MCF 10A (cell line): ENCODE data around the gene CLEC3B. TPM values are rescaled to one million over a fixed set of nuclear protein-coding genes. Genes with fewer than 3 reads are reported as not detected.
"Not testable (repeated sequence)": the region's sequence is repeated elsewhere in the genome, so short reads cannot be mapped to it uniquely, and the experiment has no call there.

Source experiments
- BruUV-seq: library from RNA; stranded (reverse); fragments of 400-500 nt; replicated peaks from 2 replicates; lab custom pipeline; 2021; lab: Mats Ljungman, UMichigan
- CTCF ChIA-PET: fragments of 300-600 bp; sonication (Branson Sonifier 250); formaldehyde crosslinking; extraction: SDS; loops from one replicate; lab custom pipeline; 2021; ENCODE audit warnings: antibody characterized with exemption, inconsistent platforms; lab: Yijun Ruan, JAX
- POLR2A ChIA-PET: fragments of 300-600, 350-650 bp; sonication (Branson Sonifier 250); formaldehyde crosslinking; extraction: SDS; loops from one replicate; lab custom pipeline; 2020; ENCODE audit warnings: antibody characterized with exemption, inconsistent platforms; lab: Yijun Ruan, JAX
- DNase-seq: peaks from one replicate; pipeline ENCODE4 v3.0.0-alpha.2; 2018; ENCODE audit not compliant: unreplicated experiment
- H3K27ac Mint-ChIP-seq: one replicate; pipeline ENCODE4 v1.8.0; 2022; ENCODE audit warnings: mild to moderate bottlenecking, low read depth, mixed read lengths; ENCODE audit not compliant: unreplicated experiment
- H3K27me3 Mint-ChIP-seq: one replicate; pipeline ENCODE4 v1.8.0; 2022; ENCODE audit warnings: mixed read lengths; ENCODE audit not compliant: insufficient read depth, unreplicated experiment
- H3K36me3 Mint-ChIP-seq: one replicate; pipeline ENCODE4 v1.8.0; 2022; ENCODE audit warnings: mild to moderate bottlenecking, moderate library complexity, mixed read lengths; ENCODE audit not compliant: insufficient read depth, unreplicated experiment
- H3K4me1 Mint-ChIP-seq: one replicate; pipeline ENCODE4 v1.8.0; 2022; ENCODE audit warnings: mixed read lengths; ENCODE audit not compliant: insufficient read depth, unreplicated experiment
- H3K4me3 Mint-ChIP-seq: one replicate; pipeline ENCODE4 v1.8.0; 2022; ENCODE audit warnings: mild to moderate bottlenecking, moderate library complexity, mixed read lengths; ENCODE audit not compliant: unreplicated experiment
- H3K9me3 Mint-ChIP-seq: one replicate; pipeline ENCODE4 v1.8.0; 2022; ENCODE audit warnings: mixed read lengths; ENCODE audit not compliant: unreplicated experiment
- intact Hi-C: fragments of 100-400 bp; cut with micrococcal nuclease; formaldehyde crosslinking; loops from 2 replicates; pipeline ENCODE4 v1.14.1; 2022
- total RNA-seq: library from RNA; stranded (reverse); gene quantifications from 2 replicates; pipeline ENCODE4 v1.2.3, GENCODE V29; 2022
- TF ChIP-seq, protein P1 (sequence below): fragments of 200-600 bp; IDR thresholded peaks from one replicate; pipeline ENCODE4 v1.8.0; 2022; ENCODE audit warnings: antibody characterized with exemption, mild to moderate bottlenecking; ENCODE audit not compliant: unreplicated experiment

The CLEC3B gene
- total RNA-seq, 1 experiment from 2014 or later = not detected

DNA sequence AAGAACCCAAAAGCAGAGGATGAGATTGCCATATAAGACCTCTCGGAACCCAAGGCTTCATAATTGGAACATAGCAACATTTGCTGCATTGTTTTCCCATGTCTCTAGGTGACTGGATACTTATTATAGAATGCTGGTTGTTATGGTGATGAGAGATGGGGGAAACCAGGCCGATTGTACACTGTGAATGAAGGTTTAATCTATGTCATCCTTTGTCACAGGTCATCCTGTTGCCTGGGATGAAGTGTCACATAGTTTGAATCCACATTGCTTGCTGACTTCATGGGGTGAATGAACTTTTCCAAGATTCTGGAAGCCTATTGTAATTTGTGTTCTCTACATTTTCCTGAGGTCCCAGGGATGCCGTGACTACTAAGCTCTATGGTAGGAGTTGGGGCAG lies 41.8 kb downstream of the CLEC3B start:
- BruUV-seq = no TSS peak
- Mint-ChIP-seq H3K27ac (no peak overlapping the region), H3K36me3 (no peaks in the 10 kb centered on the region), H3K4me1 (peaks cover 10% of the 10 kb centered on the region), H3K27me3 (no peaks in the 10 kb centered on the region), H3K4me3 (no peak overlapping the region), H3K9me3 (no peaks in the 10 kb centered on the region)
- POLR2A ChIA-PET = no interaction called here
- CTCF ChIA-PET = interaction anchor here (0.6 kb wide), 1 partner anchor 143 kb away, joined by 4 read pairs; no protein-coding TSS in a partner anchor
- intact Hi-C loops = no loop called here
- TF ChIP-seq, protein P1, sequence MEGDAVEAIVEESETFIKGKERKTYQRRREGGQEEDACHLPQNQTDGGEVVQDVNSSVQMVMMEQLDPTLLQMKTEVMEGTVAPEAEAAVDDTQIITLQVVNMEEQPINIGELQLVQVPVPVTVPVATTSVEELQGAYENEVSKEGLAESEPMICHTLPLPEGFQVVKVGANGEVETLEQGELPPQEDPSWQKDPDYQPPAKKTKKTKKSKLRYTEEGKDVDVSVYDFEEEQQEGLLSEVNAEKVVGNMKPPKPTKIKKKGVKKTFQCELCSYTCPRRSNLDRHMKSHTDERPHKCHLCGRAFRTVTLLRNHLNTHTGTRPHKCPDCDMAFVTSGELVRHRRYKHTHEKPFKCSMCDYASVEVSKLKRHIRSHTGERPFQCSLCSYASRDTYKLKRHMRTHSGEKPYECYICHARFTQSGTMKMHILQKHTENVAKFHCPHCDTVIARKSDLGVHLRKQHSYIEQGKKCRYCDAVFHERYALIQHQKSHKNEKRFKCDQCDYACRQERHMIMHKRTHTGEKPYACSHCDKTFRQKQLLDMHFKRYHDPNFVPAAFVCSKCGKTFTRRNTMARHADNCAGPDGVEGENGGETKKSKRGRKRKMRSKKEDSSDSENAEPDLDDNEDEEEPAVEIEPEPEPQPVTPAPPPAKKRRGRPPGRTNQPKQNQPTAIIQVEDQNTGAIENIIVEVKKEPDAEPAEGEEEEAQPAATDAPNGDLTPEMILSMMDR = no peak
- DNase-seq = no peak

DNA sequence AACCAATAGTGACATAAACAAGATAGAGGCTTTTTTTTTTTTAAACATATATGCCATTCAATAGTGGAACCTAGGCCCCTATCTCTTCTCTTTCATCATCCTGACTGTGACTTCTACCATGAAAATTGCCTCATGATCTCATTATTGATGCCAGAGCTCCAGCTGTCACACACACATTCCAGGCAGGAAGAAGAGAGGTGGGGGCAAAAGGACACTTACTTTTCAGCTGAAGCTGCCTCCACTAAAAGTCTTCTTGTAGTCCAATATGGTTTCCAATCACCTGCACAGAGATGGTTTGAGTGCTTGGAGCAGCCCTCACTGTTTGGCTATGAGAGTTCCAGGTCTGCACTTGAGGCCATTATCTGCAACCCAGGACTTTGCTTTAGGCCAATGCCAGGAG lies 45.0 kb downstream of the CLEC3B start:
- no peak for DNase-seq
- Mint-ChIP-seq H3K27me3 (no peaks in the 10 kb centered on the region), H3K27ac (no peak overlapping the region), H3K4me1 (no peaks in the 10 kb centered on the region), H3K4me3 (no peak overlapping the region), H3K36me3 (no peaks in the 10 kb centered on the region), H3K9me3 (peaks cover 10% of the 10 kb centered on the region)
- intact Hi-C loops = no loop called here
- CTCF ChIA-PET = interaction anchor here (0.6 to 1.3 kb wide), 3 partner anchors 15 to 617 kb away, joined by 4 to 7 read pairs (median 5); no protein-coding TSS in a partner anchor
- BruUV-seq = no TSS peak
- POLR2A ChIA-PET = interaction anchor here (0.6 to 1.1 kb wide), 2 partner anchors 18 to 112 kb away, joined by 3 to 4 read pairs; no protein-coding TSS in a partner anchor
- TF ChIP-seq, protein P1 = no peak

DNA sequence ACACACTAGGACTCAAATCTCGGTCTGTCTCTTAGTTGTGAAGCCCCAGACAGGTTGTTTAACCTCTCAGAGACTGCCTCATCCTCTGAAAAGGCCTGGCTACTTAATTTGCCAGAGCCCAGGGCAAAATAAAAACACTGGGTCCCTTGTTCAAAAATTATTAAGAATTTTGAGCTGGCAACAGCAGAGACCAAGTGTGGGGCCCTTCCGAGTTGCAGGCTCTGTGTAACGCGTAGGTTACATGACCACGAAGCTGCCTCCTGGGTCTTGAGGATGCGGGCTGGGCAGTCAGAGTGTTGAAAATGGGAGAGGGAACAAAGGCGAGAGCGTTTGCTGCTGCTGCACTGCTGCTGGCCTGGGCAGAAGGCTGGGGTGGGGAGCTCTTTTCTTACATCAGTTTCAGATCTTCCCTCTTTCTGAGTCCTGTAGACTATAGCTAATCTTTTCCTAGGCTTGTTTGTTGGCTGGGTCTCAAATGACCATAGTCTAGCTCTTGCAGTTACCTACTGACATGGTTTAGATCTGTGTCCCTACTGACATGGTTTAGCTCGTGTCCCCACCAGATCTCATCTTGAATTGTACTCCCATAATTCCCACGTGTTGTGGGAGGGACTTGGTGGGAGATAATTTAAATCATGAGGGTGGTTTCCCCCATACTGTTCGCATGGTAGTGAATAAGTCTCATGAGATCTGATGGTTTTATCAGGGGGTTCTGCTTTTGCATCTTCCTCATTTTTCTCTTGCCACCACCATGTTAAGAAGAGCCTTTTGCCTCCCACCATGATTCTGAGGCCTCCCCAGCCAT lies 49.9 kb downstream of the CLEC3B start:
- DNase-seq = no peak
- no TSS peak for BruUV-seq
- CTCF ChIA-PET = interaction anchor here (0.5 to 1.3 kb wide), 3 partner anchors 13 to 134 kb away, joined by 3 read pairs; no protein-coding TSS in a partner anchor
- intact Hi-C loops = no loop called here
- H3K27me3 Mint-ChIP-seq = no peaks in the 10 kb centered on the region
- peaks cover 10% of the 10 kb centered on the region for H3K9me3 Mint-ChIP-seq
- no peak overlapping the region for H3K27ac Mint-ChIP-seq
- H3K4me3 Mint-ChIP-seq = no peak overlapping the region
- peaks cover 8% of the 10 kb centered on the region for H3K36me3 Mint-ChIP-seq
- peaks cover 6% of the 10 kb centered on the region for H3K4me1 Mint-ChIP-seq
- POLR2A ChIA-PET = interaction anchor here (1.4 kb wide), 1 partner anchor 35 kb away, joined by 3 read pairs; no protein-coding TSS in a partner anchor
- TF ChIP-seq, protein P1 = no peak

DNA sequence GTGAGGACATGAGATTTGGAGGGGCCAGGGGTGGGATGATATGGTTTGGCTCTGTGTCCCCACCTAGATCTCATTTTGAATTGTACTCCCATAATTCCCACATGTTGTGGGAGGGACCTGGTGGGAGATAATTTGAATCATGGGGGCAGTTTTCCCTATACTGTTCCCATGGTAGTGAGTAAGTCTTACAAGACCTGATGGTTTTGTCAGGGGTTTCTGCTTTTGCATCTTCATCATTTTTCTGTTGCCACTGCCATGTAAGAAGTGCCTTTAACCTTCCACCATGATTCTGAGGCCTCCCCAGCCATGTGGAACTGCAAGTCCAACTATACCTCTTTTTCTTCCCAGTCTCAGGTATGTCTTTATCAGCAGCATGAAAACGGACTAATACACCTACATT lies 52.2 kb downstream of the CLEC3B start:
- H3K27ac Mint-ChIP-seq, H3K4me1 Mint-ChIP-seq, BruUV-seq, H3K27me3 Mint-ChIP-seq, DNase-seq, H3K9me3 Mint-ChIP-seq, H3K4me3 Mint-ChIP-seq, intact Hi-C loops: not testable (repeated sequence)
- ChIA-PET POLR2A (interaction anchor here (0.7 kb wide), 1 partner anchor 37 kb away, joined by 3 read pairs; no protein-coding TSS in a partner anchor), CTCF (interaction anchor here (1.0 kb wide), 1 partner anchor 36 kb away, joined by 3 read pairs; no protein-coding TSS in a partner anchor)
- H3K36me3 Mint-ChIP-seq = peaks cover 21% of the 10 kb centered on the region
